HG03103 (cell line): ENCODE data around the gene RTN4IP1.
A peak's percentile ranks its signal among the peaks of the same experiment; 100 is the strongest.
"Not testable (repeated sequence)": the region's sequence is repeated elsewhere in the genome, so short reads cannot be mapped to it uniquely, and the experiment has no call there.

Experiments used
- ATAC-seq: cut with Tn5 transposase; IDR thresholded peaks from one replicate; pipeline ENCODE4 v1.9.1; 2021; ENCODE audit warnings: low read depth; ENCODE audit not compliant: unreplicated experiment

Gene RTN4IP1

GRCh38 chr6:106628658-106629102, 618 bp downstream of the RTN4IP1 start:
- no peak for ATAC-seq

GRCh38 chr6:106627760-106628159, 1.5 kb downstream of the RTN4IP1 start:
- ATAC-seq, result not testable (repeated sequence)

GRCh38 chr6:106626485-106626884, 2.8 kb downstream of the RTN4IP1 start:
- ATAC-seq, result no peak

- ATAC-seq, result no peak
Observed at GRCh38 chr6:106623039-106623438, 6.3 kb downstream of the RTN4IP1 start.

- ATAC-seq, result no peak
Observed at GRCh38 chr6:106622412-106622811, 6.9 kb downstream of the RTN4IP1 start.

GRCh38 chr6:106620931-106621672, 8.2 kb downstream of the RTN4IP1 start:
- no peak for ATAC-seq

- no peak for ATAC-seq
Observed at GRCh38 chr6:106619223-106619622, 10.1 kb downstream of the RTN4IP1 start.

GRCh38 chr6:106618324-106618723, 11.0 kb downstream of the RTN4IP1 start:
- no peak for ATAC-seq

- no peak for ATAC-seq
Observed at GRCh38 chr6:106617857-106618256, 11.4 kb downstream of the RTN4IP1 start.

GRCh38 chr6:106617302-106617701, 12.0 kb downstream of the RTN4IP1 start:
- ATAC-seq, result no peak

- ATAC-seq, result no peak
Observed at GRCh38 chr6:106614592-106615257, 14.6 kb downstream of the RTN4IP1 start.

GRCh38 chr6:106614166-106614565, 15.1 kb downstream of the RTN4IP1 start:
- no peak for ATAC-seq

GRCh38 chr6:106613590-106613989, 15.7 kb downstream of the RTN4IP1 start:
- ATAC-seq, result no peak

GRCh38 chr6:106612671-106613416, 16.5 kb downstream of the RTN4IP1 start:
- no peak for ATAC-seq

GRCh38 chr6:106611030-106611429, 18.3 kb downstream of the RTN4IP1 start:
- ATAC-seq, result no peak

GRCh38 chr6:106609699-106610098, 19.6 kb downstream of the RTN4IP1 start:
- ATAC-seq, result no peak

GRCh38 chr6:106608080-106608668, 21.1 kb downstream of the RTN4IP1 start:
- peak; percentile 62 for ATAC-seq

- ATAC-seq, result no peak
Observed at GRCh38 chr6:106600329-106600728, 29.0 kb downstream of the RTN4IP1 start.

- ATAC-seq, result no peak
Observed at GRCh38 chr6:106599440-106599839, 29.9 kb downstream of the RTN4IP1 start.

GRCh38 chr6:106591111-106591825, 38.0 kb downstream of the RTN4IP1 start:
- ATAC-seq, result no peak
